ENCODE measurements around the gene GJD4.

The GJD4 gene

GRCh38 chr10:35635576-35635975, 30.4 kb downstream of the GJD4 start:
- Histone ChIP-seq H3K4me2 (ENCODE audit: low read length) (no peak overlapping the region), H3K36me3 (ENCODE audit: control insufficient read depth, low read length) (no peaks in the 10 kb centered on the region), H3K9me2 (replicated peaks; ENCODE audit: control insufficient read depth, low read length) (no peaks in the 10 kb centered on the region), H4K20me1 (ENCODE audit: control insufficient read depth, insufficient read depth, low read depth, low read length) (no peaks in the 10 kb centered on the region), H3K4me1 (ENCODE audit: control insufficient read depth, low read length) (no peaks in the 10 kb centered on the region), H3K27me3 (ENCODE audit: control insufficient read depth, low read length) (no peaks in the 10 kb centered on the region), H3K79me2 (ENCODE audit: control insufficient read depth, low read length) (no peaks in the 10 kb centered on the region), H3K27ac (ENCODE audit: low read depth, low read length) (no peak overlapping the region), H3K4me3 (ENCODE audit: low read length) (no peak overlapping the region), H3K9me3 (ENCODE audit: control insufficient read depth, insufficient read depth, low read length) (no peaks in the 10 kb centered on the region), H3F3A (ENCODE audit: control insufficient read depth, insufficient read depth) (no peaks in the 10 kb centered on the region)
- TF ChIP-seq CTCF (IDR thresholded peaks at IDR 0.05; ENCODE audit: low read depth, low read length, poor library complexity, severe bottlenecking) (peak; percentile 89), EZH2phosphoT487 (IDR thresholded peaks at IDR 0.05; ENCODE audit: borderline replicate concordance, low read length) (no peak)

- H3K4me3 ChIP-seq (ENCODE audit: low read length) = no peak overlapping the region
- H3K9me2 ChIP-seq (replicated peaks; ENCODE audit: control insufficient read depth, low read length) = no peaks in the 10 kb centered on the region
- no peak overlapping the region for H3K27ac ChIP-seq (ENCODE audit: low read depth, low read length)
- H3K27me3 ChIP-seq (ENCODE audit: control insufficient read depth, low read length) = peaks cover 10% of the 10 kb centered on the region
- H4K20me1 ChIP-seq (ENCODE audit: control insufficient read depth, insufficient read depth, low read depth, low read length) = no peaks in the 10 kb centered on the region
- peaks cover 5% of the 10 kb centered on the region; the same call in 1 of the 2 replicates for H3K4me1 ChIP-seq (ENCODE audit: control insufficient read depth, low read length)
- no peaks in the 10 kb centered on the region for H3F3A ChIP-seq (ENCODE audit: control insufficient read depth, insufficient read depth)
- TF ChIP-seq CTCF (IDR thresholded peaks at IDR 0.05; ENCODE audit: low read depth, low read length, poor library complexity, severe bottlenecking) (no peak), EZH2phosphoT487 (IDR thresholded peaks at IDR 0.05; ENCODE audit: borderline replicate concordance, low read length) (no peak)
- no peak overlapping the region for H3K4me2 ChIP-seq (ENCODE audit: low read length)
- H3K9me3 ChIP-seq (ENCODE audit: control insufficient read depth, insufficient read depth, low read length) = no peaks in the 10 kb centered on the region
- no peaks in the 10 kb centered on the region for H3K79me2 ChIP-seq (ENCODE audit: control insufficient read depth, low read length)
- H3K36me3 ChIP-seq (ENCODE audit: control insufficient read depth, low read length) = no peaks in the 10 kb centered on the region
Observed at GRCh38 chr10:35636956-35637355, 31.8 kb downstream of the GJD4 start.

GRCh38 chr10:35637462-35637861, 32.3 kb downstream of the GJD4 start:
- Histone ChIP-seq H3K9me3 (ENCODE audit: control insufficient read depth, insufficient read depth, low read length) (no peaks in the 10 kb centered on the region), H3K4me1 (ENCODE audit: control insufficient read depth, low read length) (peaks cover 5% of the 10 kb centered on the region; the same call in 1 of the 2 replicates), H3K79me2 (ENCODE audit: control insufficient read depth, low read length) (no peaks in the 10 kb centered on the region)

More at GRCh38 chr10:35637462-35637861, 32.3 kb downstream of the GJD4 start:
- Histone ChIP-seq H3K4me2 (ENCODE audit: low read length) (no peak overlapping the region), H3K27me3 (ENCODE audit: control insufficient read depth, low read length) (peaks cover 15% of the 10 kb centered on the region), H3F3A (ENCODE audit: control insufficient read depth, insufficient read depth) (no peaks in the 10 kb centered on the region), H3K9me2 (replicated peaks; ENCODE audit: control insufficient read depth, low read length) (no peaks in the 10 kb centered on the region), H3K36me3 (ENCODE audit: control insufficient read depth, low read length) (no peaks in the 10 kb centered on the region), H3K4me3 (ENCODE audit: low read length) (no peak overlapping the region), H3K27ac (ENCODE audit: low read depth, low read length) (no peak overlapping the region), H4K20me1 (ENCODE audit: control insufficient read depth, insufficient read depth, low read depth, low read length) (no peaks in the 10 kb centered on the region)
- TF ChIP-seq EZH2phosphoT487 (IDR thresholded peaks at IDR 0.05; ENCODE audit: borderline replicate concordance, low read length) (no peak), CTCF (IDR thresholded peaks at IDR 0.05; ENCODE audit: low read depth, low read length, poor library complexity, severe bottlenecking) (no peak)
